ENCODE measurements around the gene RBPMS2. TPM values are rescaled to one million over a fixed set of nuclear protein-coding genes. Genes with fewer than 3 reads are reported as not detected.

Gene RBPMS2
- polyA plus RNA-seq, 3 donors = 2.6 to 22.8 (median 16.2) TPM

GRCh38 chr15:64740311-64741170 lies 34.8 kb downstream of the RBPMS2 start:
- 77 to 81% (median 81%) methylated on average over 30 to 31 of the region's 31 CpGs for WGBS, 3 donors
- no peak overlapping the region for H3K27ac ChIP-seq (ENCODE audit: low read depth, low read length)

- H3K27ac ChIP-seq (ENCODE audit: low read depth, low read length) = no peak overlapping the region
- WGBS, 3 donors = 61 to 78% (median 68%) methylated on average over 9 of the region's 9 CpGs
Observed at GRCh38 chr15:64739577-64740143, 35.7 kb downstream of the RBPMS2 start.

GRCh38 chr15:64739156-64739555 lies 36.2 kb downstream of the RBPMS2 start:
- no peak overlapping the region for H3K27ac ChIP-seq (ENCODE audit: low read depth, low read length)
- 70 to 83% (median 81%) methylated on average over 7 of the region's 7 CpGs for WGBS, 3 donors

- no peak overlapping the region for H3K27ac ChIP-seq (ENCODE audit: low read depth, low read length)
- 89 to 95% (median 94%) methylated on average over 27 of the region's 27 CpGs for WGBS, 3 donors
Observed at GRCh38 chr15:64738226-64739095, 36.9 kb downstream of the RBPMS2 start.

GRCh38 chr15:64732156-64732860 lies 43.1 kb downstream of the RBPMS2 start:
- WGBS, 3 donors = 69 to 81% (median 77%) methylated on average over 7 of the region's 7 CpGs
- H3K27ac ChIP-seq (ENCODE audit: low read depth, low read length) = no peak overlapping the region

- no peak overlapping the region for H3K27ac ChIP-seq (ENCODE audit: low read depth, low read length)
- WGBS, 3 donors = 52 to 58% (median 57%) methylated on average over 7 to 9 of the region's 9 CpGs
Observed at GRCh38 chr15:64731805-64732151, 43.6 kb downstream of the RBPMS2 start.

- WGBS, 3 donors = 21 to 24% (median 23%) methylated on average over 15 to 16 of the region's 16 CpGs
- no peak overlapping the region for H3K27ac ChIP-seq (ENCODE audit: low read depth, low read length)
Observed at GRCh38 chr15:64731012-64731804, 44.2 kb downstream of the RBPMS2 start.

GRCh38 chr15:64730151-64730550 lies 45.2 kb downstream of the RBPMS2 start:
- WGBS, 3 donors = 82 to 94% (median 92%) methylated on average over 5 of the region's 5 CpGs
- no peak overlapping the region for H3K27ac ChIP-seq (ENCODE audit: low read depth, low read length)

GRCh38 chr15:64720188-64720587 lies 55.2 kb downstream of the RBPMS2 start:
- no peak overlapping the region for H3K27ac ChIP-seq (ENCODE audit: low read depth, low read length)
- WGBS, 3 donors = 74 to 79% (median 79%) methylated on average over 3 of the region's 3 CpGs

GRCh38 chr15:64717735-64718495 lies 57.5 kb downstream of the RBPMS2 start:
- H3K27ac ChIP-seq (ENCODE audit: low read depth, low read length) = no peak overlapping the region
- 48 to 68% (median 48%) methylated on average over 18 of the region's 18 CpGs for WGBS, 3 donors

- no peak overlapping the region for H3K27ac ChIP-seq (ENCODE audit: low read depth, low read length)
- WGBS, 3 donors = 84 to 93% (median 85%) methylated on average over 7 of the region's 7 CpGs
Observed at GRCh38 chr15:64717130-64717529, 58.3 kb downstream of the RBPMS2 start.

GRCh38 chr15:64716452-64716851 lies 58.9 kb downstream of the RBPMS2 start:
- no peak overlapping the region for H3K27ac ChIP-seq (ENCODE audit: low read depth, low read length)
- WGBS, 3 donors = 86 to 92% (median 88%) methylated on average over 2 of the region's 2 CpGs

GRCh38 chr15:64713592-64713991 lies 61.8 kb downstream of the RBPMS2 start:
- no peak overlapping the region for H3K27ac ChIP-seq (ENCODE audit: low read depth, low read length)

GRCh38 chr15:64712353-64712752 lies 63.0 kb downstream of the RBPMS2 start:
- H3K27ac ChIP-seq (ENCODE audit: low read depth, low read length) = no peak overlapping the region
- WGBS, 3 donors = 79 to 88% (median 83%) methylated on average over 2 of the region's 2 CpGs

More at GRCh38 chr15:64713592-64713991, 61.8 kb downstream of the RBPMS2 start:
- 84 to 85% (median 84%) methylated on average over 6 of the region's 6 CpGs for WGBS, 3 donors

- 90 to 92% (median 92%) methylated on average over 7 of the region's 7 CpGs for WGBS, 3 donors
- no peak overlapping the region for H3K27ac ChIP-seq (ENCODE audit: low read depth, low read length)
Observed at GRCh38 chr15:64710676-64711428, 64.5 kb downstream of the RBPMS2 start.

Measured in adipose tissue (tissue), 3 donors.